Neutrophil (primary cell): ENCODE results near the gene KRT77.

Source experiments
- H3K27ac ChIP-seq: fragments of 200-600 bp; sonication (generic); 2 replicates; pipeline ENCODE4 v1.5.1; 2016; ENCODE audit warnings: mild to moderate bottlenecking, moderate library complexity
- H3K27me3 ChIP-seq: fragments of 200-600 bp; sonication (generic); 2 replicates; pipeline ENCODE4 v1.6.0; 2016; ENCODE audit warnings: mild to moderate bottlenecking
- H3K36me3 ChIP-seq: fragments of 200-600 bp; sonication (generic); 2 replicates; pipeline ENCODE4 v1.5.1; 2017
- H3K4me1 ChIP-seq, 2 experiments: fragments of 200-600 bp in 1 of 2; sonication (generic) in 1 of 2; 1 replicate in 1 of 2; 2 replicates in 1 of 2; pipeline versions ENCODE4 v1.5.1 to v1.6.1; 2013 to 2016; ENCODE audit warnings: low read depth in 1 of 2, low read length in 1 of 2, mild to moderate bottlenecking in 1 of 2, moderate library complexity in 1 of 2; ENCODE audit not compliant: control insufficient read depth in 1 of 2, insufficient read depth in 1 of 2
- H3K4me3 ChIP-seq, 2 experiments: fragments of 200-600 bp in 1 of 2; sonication (generic) in 1 of 2; 1 replicate in 1 of 2; 2 replicates in 1 of 2; pipeline ENCODE4 v1.5.1; 2013 to 2016; ENCODE audit warnings: low read depth in 1 of 2, low read length in 1 of 2, mild to moderate bottlenecking in 1 of 2, moderate library complexity in 1 of 2
- H3K9me3 ChIP-seq: fragments of 200-600 bp; sonication (generic); 2 replicates; pipeline ENCODE4 v1.5.1; 2016
- TF ChIP-seq, protein P1 (sequence below): fragments of 200-600 bp; sonication (generic); IDR thresholded peaks from 2 replicates; pipeline ENCODE4 v1.5.1; 2016; ENCODE audit warnings: antibody characterized with exemption

KRT77 gene

DNA sequence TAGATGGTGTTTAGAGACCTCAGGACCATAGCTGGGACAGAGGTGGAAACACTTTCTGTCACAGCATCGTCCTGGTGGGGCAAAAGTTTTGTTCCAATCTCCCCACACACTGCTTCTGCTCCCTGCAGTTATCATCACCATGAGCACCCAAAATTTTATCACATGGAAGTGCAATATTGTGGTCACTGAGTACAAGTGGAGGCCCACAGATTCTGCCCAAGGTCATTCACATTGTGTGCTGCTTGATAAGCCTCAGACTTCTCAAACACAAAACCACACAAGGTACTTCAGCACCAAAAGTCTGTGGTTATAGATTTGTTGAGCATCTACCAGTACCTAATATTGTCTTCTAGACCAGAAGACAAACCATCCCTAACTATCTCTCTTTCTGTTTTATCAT is 554 bp upstream of the KRT77 start:
- no peaks in the 10 kb centered on the region for H3K36me3 ChIP-seq
- H3K4me3 ChIP-seq, result no peak overlapping the region
- H3K4me1 ChIP-seq, result no peaks in the 10 kb centered on the region
- TF ChIP-seq, protein P1, sequence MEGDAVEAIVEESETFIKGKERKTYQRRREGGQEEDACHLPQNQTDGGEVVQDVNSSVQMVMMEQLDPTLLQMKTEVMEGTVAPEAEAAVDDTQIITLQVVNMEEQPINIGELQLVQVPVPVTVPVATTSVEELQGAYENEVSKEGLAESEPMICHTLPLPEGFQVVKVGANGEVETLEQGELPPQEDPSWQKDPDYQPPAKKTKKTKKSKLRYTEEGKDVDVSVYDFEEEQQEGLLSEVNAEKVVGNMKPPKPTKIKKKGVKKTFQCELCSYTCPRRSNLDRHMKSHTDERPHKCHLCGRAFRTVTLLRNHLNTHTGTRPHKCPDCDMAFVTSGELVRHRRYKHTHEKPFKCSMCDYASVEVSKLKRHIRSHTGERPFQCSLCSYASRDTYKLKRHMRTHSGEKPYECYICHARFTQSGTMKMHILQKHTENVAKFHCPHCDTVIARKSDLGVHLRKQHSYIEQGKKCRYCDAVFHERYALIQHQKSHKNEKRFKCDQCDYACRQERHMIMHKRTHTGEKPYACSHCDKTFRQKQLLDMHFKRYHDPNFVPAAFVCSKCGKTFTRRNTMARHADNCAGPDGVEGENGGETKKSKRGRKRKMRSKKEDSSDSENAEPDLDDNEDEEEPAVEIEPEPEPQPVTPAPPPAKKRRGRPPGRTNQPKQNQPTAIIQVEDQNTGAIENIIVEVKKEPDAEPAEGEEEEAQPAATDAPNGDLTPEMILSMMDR, result no peak
- no peak overlapping the region for H3K27ac ChIP-seq
- H3K27me3 ChIP-seq, result peaks cover 6% of the 10 kb centered on the region
- H3K9me3 ChIP-seq, result no peaks in the 10 kb centered on the region

DNA sequence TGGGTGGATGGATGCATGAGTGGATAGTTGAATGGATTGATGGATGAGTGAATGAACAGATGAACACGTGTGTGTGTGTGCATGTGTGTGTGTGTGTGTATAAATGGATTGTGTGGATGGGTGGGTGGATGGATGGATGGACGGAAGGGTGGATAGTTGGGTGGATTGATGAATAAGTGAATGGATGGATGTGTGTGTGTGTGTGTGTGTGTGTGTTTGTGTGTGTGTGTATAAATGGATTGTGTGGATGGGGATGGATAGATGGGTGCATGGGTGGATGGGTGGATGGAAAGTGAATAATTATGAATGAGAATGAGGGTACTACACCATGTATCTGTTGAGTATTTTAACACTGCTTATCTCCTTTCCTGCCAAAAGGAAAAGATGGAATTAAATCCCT is 986 bp downstream of the KRT77 start:
- Histone ChIP-seq H3K4me1 (no peaks in the 10 kb centered on the region), H3K9me3 (no peaks in the 10 kb centered on the region), H3K4me3 (no peak overlapping the region), H3K27ac (no peak overlapping the region), H3K36me3 (no peaks in the 10 kb centered on the region), H3K27me3 (peaks cover 15% of the 10 kb centered on the region)
- TF ChIP-seq, protein P1, result no peak

- Histone ChIP-seq H3K27ac (no peak overlapping the region), H3K4me1 (no peaks in the 10 kb centered on the region), H3K36me3 (no peaks in the 10 kb centered on the region), H3K9me3 (no peaks in the 10 kb centered on the region), H3K27me3 (peaks cover 15% of the 10 kb centered on the region), H3K4me3 (no peak overlapping the region)
- TF ChIP-seq, protein P1, result no peak
These were observed 2.0 kb downstream of the KRT77 start for GRCh38 chr12:52701281-52701680.

- TF ChIP-seq, protein P1, result no peak
- no peaks in the 10 kb centered on the region for H3K4me1 ChIP-seq
- no peak overlapping the region for H3K4me3 ChIP-seq
- no peaks in the 10 kb centered on the region for H3K36me3 ChIP-seq
- no peak overlapping the region for H3K27ac ChIP-seq
- H3K9me3 ChIP-seq, result no peaks in the 10 kb centered on the region
- peaks cover 15% of the 10 kb centered on the region for H3K27me3 ChIP-seq
These were observed 3.4 kb downstream of the KRT77 start for GRCh38 chr12:52699960-52700359.

DNA sequence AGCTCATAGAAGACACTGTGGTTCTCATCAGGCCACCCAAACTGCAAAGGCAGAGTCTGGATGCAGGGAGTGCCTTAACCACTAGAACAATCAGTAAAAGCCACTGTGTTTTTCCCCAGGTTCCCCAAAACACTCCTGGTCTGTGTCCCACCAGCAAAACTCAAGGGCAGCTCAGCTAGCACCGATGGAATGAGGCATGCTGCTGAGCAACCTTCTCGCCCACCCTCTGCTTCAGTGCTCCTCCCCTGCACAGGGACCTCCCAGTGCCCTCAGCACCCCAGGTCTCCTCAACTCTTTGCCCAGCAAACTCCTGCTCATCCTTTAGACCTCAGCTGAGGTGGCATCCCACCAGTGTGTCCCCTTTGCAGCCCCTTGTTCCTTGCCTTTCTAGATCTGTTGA is 4.0 kb downstream of the KRT77 start:
- H3K27ac ChIP-seq, result no peak overlapping the region

More for the DNA sequence above, 4.0 kb downstream of the KRT77 start:
- Histone ChIP-seq H3K4me3 (no peak overlapping the region), H3K36me3 (no peaks in the 10 kb centered on the region), H3K27me3 (peaks cover 15% of the 10 kb centered on the region), H3K9me3 (no peaks in the 10 kb centered on the region), H3K4me1 (no peaks in the 10 kb centered on the region)
- TF ChIP-seq, protein P1, result no peak
